Measurements from ENCODE around the gene NKTR. TPM values are rescaled to one million over a fixed set of nuclear protein-coding genes. Genes with fewer than 3 reads are reported as not detected.
A peak's percentile ranks its signal among the peaks of the same experiment; 100 is the strongest.

NKTR gene
- total and polyA plus RNA-seq, 5 donors from 2014 or later, result 9.7 to 291 (median 11.2) TPM

GRCh38 chr3:42661593-42662022, 61.1 kb downstream of the NKTR start:
- no peak for DNase-seq
- Mint-ChIP-seq H3K27ac (no peak overlapping the region), H3K4me1 (peaks cover 0 to 2% (median under 1%) of the 10 kb centered on the region in 4 donors), H3K9me3 (no peaks in the 10 kb centered on the region), H3K4me3 (no peak overlapping the region), H3K36me3 (no peaks in the 10 kb centered on the region), H3K27me3 (no peaks in the 10 kb centered on the region)
- no peaks in the 10 kb centered on the region for H3K9me3 ChIP-seq (ENCODE audit: control insufficient read depth in 2 of 2, low read length in 2 of 2)
- H3K4me3 ChIP-seq (ENCODE audit: low read depth, low read length), result no peak overlapping the region
- no peaks in the 10 kb centered on the region for H3K36me3 ChIP-seq (ENCODE audit: control insufficient read depth, insufficient read depth, low read length)
- H3K4me1 ChIP-seq (ENCODE audit: control insufficient read depth, insufficient read depth, low read length, poor library complexity, severe bottlenecking), result no peaks in the 10 kb centered on the region
- no peak for ATAC-seq (ENCODE audit: low read depth in 2 of 2)
- H3K27me3 ChIP-seq (ENCODE audit: control insufficient read depth, insufficient read depth, low read length), result no peaks in the 10 kb centered on the region
- no peak overlapping the region for H3K27ac ChIP-seq (ENCODE audit: insufficient read depth, low read length, poor library complexity, severe bottlenecking)

GRCh38 chr3:42662037-42662812, 61.7 kb downstream of the NKTR start:
- no peaks in the 10 kb centered on the region for H3K36me3 ChIP-seq (ENCODE audit: control insufficient read depth, insufficient read depth, low read length)
- Mint-ChIP-seq H3K4me3 (no peak overlapping the region), H3K4me1 (peaks cover 0 to 2% (median under 1%) of the 10 kb centered on the region in 4 donors), H3K9me3 (no peaks in the 10 kb centered on the region), H3K27me3 (no peaks in the 10 kb centered on the region), H3K27ac (no peak overlapping the region), H3K36me3 (no peaks in the 10 kb centered on the region)
- DNase-seq (no peak), ATAC-seq (ENCODE audit: low read depth in 2 of 2) (no peak)
- H3K27ac ChIP-seq (ENCODE audit: insufficient read depth, low read length, poor library complexity, severe bottlenecking), result no peak overlapping the region
- no peaks in the 10 kb centered on the region for H3K27me3 ChIP-seq (ENCODE audit: control insufficient read depth, insufficient read depth, low read length)
- no peak overlapping the region for H3K4me3 ChIP-seq (ENCODE audit: low read depth, low read length)
- H3K4me1 ChIP-seq (ENCODE audit: control insufficient read depth, insufficient read depth, low read length, poor library complexity, severe bottlenecking), result no peaks in the 10 kb centered on the region
- H3K9me3 ChIP-seq (ENCODE audit: control insufficient read depth in 2 of 2, low read length in 2 of 2), result no peaks in the 10 kb centered on the region

GRCh38 chr3:42662813-42663535, 62.5 kb downstream of the NKTR start:
- Histone ChIP-seq H3K36me3 (ENCODE audit: control insufficient read depth, insufficient read depth, low read length) (no peaks in the 10 kb centered on the region), H3K9me3 (ENCODE audit: control insufficient read depth in 2 of 2, low read length in 2 of 2) (no peaks in the 10 kb centered on the region), H3K27me3 (ENCODE audit: control insufficient read depth, insufficient read depth, low read length) (no peaks in the 10 kb centered on the region), H3K4me3 (ENCODE audit: low read depth, low read length) (no peak overlapping the region), H3K4me1 (ENCODE audit: control insufficient read depth, insufficient read depth, low read length, poor library complexity, severe bottlenecking) (no peaks in the 10 kb centered on the region), H3K27ac (ENCODE audit: insufficient read depth, low read length, poor library complexity, severe bottlenecking) (no peak overlapping the region)
- H3K27me3 Mint-ChIP-seq, result no peaks in the 10 kb centered on the region
- H3K27ac Mint-ChIP-seq, result no peak overlapping the region
- no peaks in the 10 kb centered on the region for H3K9me3 Mint-ChIP-seq
- no peak for ATAC-seq (ENCODE audit: low read depth in 2 of 2)
- DNase-seq, result no peak
- no peaks in the 10 kb centered on the region for H3K36me3 Mint-ChIP-seq
- peaks cover 0 to 2% (median 0%) of the 10 kb centered on the region in 4 donors for H3K4me1 Mint-ChIP-seq
- H3K4me3 Mint-ChIP-seq, result peak overlapping the region in 1 of 4 donors; percentile 38

GRCh38 chr3:42663581-42664437, 63.3 kb downstream of the NKTR start:
- no peak overlapping the region for H3K4me3 Mint-ChIP-seq
- H3K4me1 Mint-ChIP-seq, result peaks cover 0 to 2% (median 0%) of the 10 kb centered on the region in 4 donors
- H3K27ac Mint-ChIP-seq, result no peak overlapping the region
- DNase-seq (no peak), ATAC-seq (ENCODE audit: low read depth in 2 of 2) (no peak)
- H3K4me3 ChIP-seq (ENCODE audit: low read depth, low read length), result no peak overlapping the region
- H3K27ac ChIP-seq (ENCODE audit: insufficient read depth, low read length, poor library complexity, severe bottlenecking), result no peak overlapping the region
- no peaks in the 10 kb centered on the region for H3K9me3 Mint-ChIP-seq
- no peaks in the 10 kb centered on the region for H3K27me3 Mint-ChIP-seq
- no peaks in the 10 kb centered on the region for H3K36me3 ChIP-seq (ENCODE audit: control insufficient read depth, insufficient read depth, low read length)
- H3K36me3 Mint-ChIP-seq, result no peaks in the 10 kb centered on the region
- H3K4me1 ChIP-seq (ENCODE audit: control insufficient read depth, insufficient read depth, low read length, poor library complexity, severe bottlenecking), result no peaks in the 10 kb centered on the region
- H3K9me3 ChIP-seq (ENCODE audit: control insufficient read depth in 2 of 2, low read length in 2 of 2), result no peaks in the 10 kb centered on the region
- H3K27me3 ChIP-seq (ENCODE audit: control insufficient read depth, insufficient read depth, low read length), result no peaks in the 10 kb centered on the region

- Mint-ChIP-seq H3K9me3 (no peaks in the 10 kb centered on the region), H3K27ac (no peak overlapping the region), H3K4me1 (peaks cover 0 to 2% (median 0%) of the 10 kb centered on the region in 4 donors), H3K36me3 (no peaks in the 10 kb centered on the region), H3K4me3 (no peak overlapping the region), H3K27me3 (no peaks in the 10 kb centered on the region)
- Histone ChIP-seq H3K36me3 (ENCODE audit: control insufficient read depth, insufficient read depth, low read length) (no peaks in the 10 kb centered on the region), H3K27ac (ENCODE audit: insufficient read depth, low read length, poor library complexity, severe bottlenecking) (no peak overlapping the region), H3K27me3 (ENCODE audit: control insufficient read depth, insufficient read depth, low read length) (no peaks in the 10 kb centered on the region), H3K9me3 (ENCODE audit: control insufficient read depth in 2 of 2, low read length in 2 of 2) (no peaks in the 10 kb centered on the region), H3K4me3 (ENCODE audit: low read depth, low read length) (no peak overlapping the region), H3K4me1 (ENCODE audit: control insufficient read depth, insufficient read depth, low read length, poor library complexity, severe bottlenecking) (no peaks in the 10 kb centered on the region)
- ATAC-seq (ENCODE audit: low read depth in 2 of 2) (no peak), DNase-seq (no peak)
Measured at GRCh38 chr3:42664438-42664803, 63.9 kb downstream of the NKTR start.

- Mint-ChIP-seq H3K27me3 (peaks cover under 1% of the 10 kb centered on the region), H3K9me3 (no peaks in the 10 kb centered on the region), H3K27ac (no peak overlapping the region), H3K36me3 (no peaks in the 10 kb centered on the region), H3K4me1 (peaks cover 0 to 2% (median 0%) of the 10 kb centered on the region in 4 donors), H3K4me3 (no peak overlapping the region)
- ATAC-seq (ENCODE audit: low read depth in 2 of 2) (no peak), DNase-seq (no peak)
- Histone ChIP-seq H3K27ac (ENCODE audit: insufficient read depth, low read length, poor library complexity, severe bottlenecking) (no peak overlapping the region), H3K9me3 (ENCODE audit: control insufficient read depth in 2 of 2, low read length in 2 of 2) (no peaks in the 10 kb centered on the region), H3K4me3 (ENCODE audit: low read depth, low read length) (no peak overlapping the region), H3K4me1 (ENCODE audit: control insufficient read depth, insufficient read depth, low read length, poor library complexity, severe bottlenecking) (no peaks in the 10 kb centered on the region), H3K36me3 (ENCODE audit: control insufficient read depth, insufficient read depth, low read length) (no peaks in the 10 kb centered on the region), H3K27me3 (ENCODE audit: control insufficient read depth, insufficient read depth, low read length) (no peaks in the 10 kb centered on the region)
Measured at GRCh38 chr3:42665050-42665878, 64.8 kb downstream of the NKTR start.

- Mint-ChIP-seq H3K27me3 (peaks cover 4% of the 10 kb centered on the region), H3K4me1 (peaks cover 0 to 2% (median 0%) of the 10 kb centered on the region in 4 donors), H3K27ac (no peak overlapping the region), H3K36me3 (no peaks in the 10 kb centered on the region), H3K4me3 (no peak overlapping the region), H3K9me3 (no peaks in the 10 kb centered on the region)
- ATAC-seq (ENCODE audit: low read depth in 2 of 2) (no peak), DNase-seq (no peak)
- no peaks in the 10 kb centered on the region for H3K4me1 ChIP-seq (ENCODE audit: control insufficient read depth, insufficient read depth, low read length, poor library complexity, severe bottlenecking)
- H3K4me3 ChIP-seq (ENCODE audit: low read depth, low read length), result no peak overlapping the region
- H3K27ac ChIP-seq (ENCODE audit: insufficient read depth, low read length, poor library complexity, severe bottlenecking), result no peak overlapping the region
- no peaks in the 10 kb centered on the region for H3K27me3 ChIP-seq (ENCODE audit: control insufficient read depth, insufficient read depth, low read length)
- H3K36me3 ChIP-seq (ENCODE audit: control insufficient read depth, insufficient read depth, low read length), result no peaks in the 10 kb centered on the region
- H3K9me3 ChIP-seq (ENCODE audit: control insufficient read depth in 2 of 2, low read length in 2 of 2), result no peaks in the 10 kb centered on the region
Measured at GRCh38 chr3:42666022-42666421, 65.5 kb downstream of the NKTR start.

All from CD4-positive, CD25-positive, alpha-beta regulatory T cell (primary cell).